Esophagus squamous epithelium (tissue), 5 donors: ENCODE results near the gene CLTCL1. TPM values are rescaled to one million over a fixed set of nuclear protein-coding genes. Genes with fewer than 3 reads are reported as not detected.

Experiments used
- DNase-seq: peaks from one replicate; lab custom pipeline; 2025; lab: John Stamatoyannopoulos, UW
- H3K27ac ChIP-seq, 4 donors: fragments of 200-600 bp; sonication (generic); one replicate each; pipeline ENCODE4 v1.5.1; 2016 to 2019; ENCODE audit warnings: mild to moderate bottlenecking in 1 of 4
- H3K27me3 ChIP-seq, 4 donors: fragments of 200-600 bp; sonication (generic); 1 replicate in 3 of 4; 2 replicates in 1 of 4; pipeline versions ENCODE4 v1.5.1 to v1.6.0; 2017 to 2021; ENCODE audit warnings: antibody characterized with exemption in 1 of 4
- H3K36me3 ChIP-seq, 3 donors: fragments of 200-600 bp; sonication (generic); one replicate each; pipeline ENCODE4 v1.5.1; 2016 to 2019
- H3K4me1 ChIP-seq, 3 donors: fragments of 200-600 bp; sonication (generic); one replicate each; pipeline ENCODE4 v1.5.1; 2017 to 2019
- H3K4me3 ChIP-seq, 4 donors: fragments of 200-600 bp; sonication (generic); 1 replicate in 3 of 4; 2 replicates in 1 of 4; pipeline ENCODE4 v1.5.1; 2016 to 2019; ENCODE audit warnings: mild to moderate bottlenecking in 2 of 4, moderate library complexity in 1 of 4
- H3K9me3 ChIP-seq, 3 donors: fragments of 200-600 bp; sonication (generic); one replicate each; pipeline ENCODE4 v1.5.1; 2016 to 2019
- POLR2A ChIP-seq, 4 donors: fragments of 450-650 bp; IDR thresholded peaks; one replicate each; pipeline ENCODE4 v1.6.1; 2017; ENCODE audit warnings: antibody characterized with exemption in 4 of 4, mild to moderate bottlenecking in 4 of 4, moderate library complexity in 3 of 4
- WGBS, 2 donors: methylation state at CpG; one replicate each; pipeline ENCODE4 v1.1.5; 2018; 5-methylcytosine and 5-hydroxymethylcytosine counted together
- intact Hi-C: fragments of 100-400 bp; cut with DNase I; formaldehyde crosslinking; loops from one replicate; pipeline ENCODE4 v1.15.0; 2022
- total RNA-seq, 4 donors: library from RNA; depleted of rRNA; stranded (reverse); fragments of >200 nt; gene quantifications; one replicate each; pipeline ENCODE4 v1.1.0, GENCODE V29; 2016
- TF ChIP-seq, protein P1 (sequence below), 6 experiments: fragments of 450-650 bp in 4 of 6; fragments of 200-600 bp in 2 of 6; sonication (generic) in 2 of 6; IDR thresholded peaks; one replicate each; pipeline ENCODE4 v1.5.1; 2016 to 2019; ENCODE audit warnings: antibody characterized with exemption in 6 of 6, mild to moderate bottlenecking in 4 of 6, moderate library complexity in 4 of 6
- donor health status: DM: yes; HTN: yes; CAD: no.

The CLTCL1 gene
- total RNA-seq, 4 donors from 2014 or later, result 3.0 to 7.7 (median 5.1) TPM

DNA sequence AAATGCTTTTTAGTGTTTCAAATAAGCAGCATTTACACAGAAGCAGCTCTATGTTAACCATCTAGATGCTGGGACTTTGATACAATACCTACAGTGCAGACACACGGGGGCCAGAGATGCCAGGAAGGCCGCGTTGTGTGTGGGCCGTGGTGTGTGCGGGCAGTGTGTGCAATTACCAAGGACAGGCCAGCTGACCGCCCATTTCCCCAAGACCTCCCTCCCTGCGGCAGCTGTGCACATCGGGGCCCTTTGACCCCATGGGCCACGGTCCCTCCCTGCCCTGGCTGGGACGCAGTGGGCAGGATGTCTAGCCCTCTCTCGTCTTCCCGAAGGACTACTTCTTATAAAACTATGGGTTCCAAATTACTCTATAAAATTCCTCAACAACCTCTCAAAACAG, 38.4 kb downstream of the CLTCL1 start:
- no peaks in the 10 kb centered on the region for H3K27me3 ChIP-seq
- no peak overlapping the region for H3K27ac ChIP-seq
- no peak overlapping the region for H3K4me3 ChIP-seq
- WGBS, 2 donors, result 92 to 94% methylated on average over 9 to 12 of the region's 12 CpGs
- TF ChIP-seq POLR2A (IDR thresholded peaks at IDR 0.05), result no peak
- TF ChIP-seq, protein P1, sequence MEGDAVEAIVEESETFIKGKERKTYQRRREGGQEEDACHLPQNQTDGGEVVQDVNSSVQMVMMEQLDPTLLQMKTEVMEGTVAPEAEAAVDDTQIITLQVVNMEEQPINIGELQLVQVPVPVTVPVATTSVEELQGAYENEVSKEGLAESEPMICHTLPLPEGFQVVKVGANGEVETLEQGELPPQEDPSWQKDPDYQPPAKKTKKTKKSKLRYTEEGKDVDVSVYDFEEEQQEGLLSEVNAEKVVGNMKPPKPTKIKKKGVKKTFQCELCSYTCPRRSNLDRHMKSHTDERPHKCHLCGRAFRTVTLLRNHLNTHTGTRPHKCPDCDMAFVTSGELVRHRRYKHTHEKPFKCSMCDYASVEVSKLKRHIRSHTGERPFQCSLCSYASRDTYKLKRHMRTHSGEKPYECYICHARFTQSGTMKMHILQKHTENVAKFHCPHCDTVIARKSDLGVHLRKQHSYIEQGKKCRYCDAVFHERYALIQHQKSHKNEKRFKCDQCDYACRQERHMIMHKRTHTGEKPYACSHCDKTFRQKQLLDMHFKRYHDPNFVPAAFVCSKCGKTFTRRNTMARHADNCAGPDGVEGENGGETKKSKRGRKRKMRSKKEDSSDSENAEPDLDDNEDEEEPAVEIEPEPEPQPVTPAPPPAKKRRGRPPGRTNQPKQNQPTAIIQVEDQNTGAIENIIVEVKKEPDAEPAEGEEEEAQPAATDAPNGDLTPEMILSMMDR (IDR thresholded peaks at IDR 0.05), result no peak
- intact Hi-C loops, result no loop called here
- H3K4me1 ChIP-seq, result no peaks in the 10 kb centered on the region
- H3K9me3 ChIP-seq, result no peaks in the 10 kb centered on the region
- H3K36me3 ChIP-seq, result peaks cover 0 to 15% (median 0%) of the 10 kb centered on the region in 3 donors
- DNase-seq, result no peak

GRCh38 chr22:19244600-19245352, 46.7 kb downstream of the CLTCL1 start:
- intact Hi-C loops, result no loop called here
- H3K4me1 ChIP-seq, result no peaks in the 10 kb centered on the region
- no peaks in the 10 kb centered on the region for H3K9me3 ChIP-seq
- peaks cover 0 to 18% (median 0%) of the 10 kb centered on the region in 3 donors for H3K36me3 ChIP-seq
- TF ChIP-seq, protein P1 (IDR thresholded peaks at IDR 0.05), result no peak
- TF ChIP-seq POLR2A (IDR thresholded peaks at IDR 0.05), result no peak
- H3K4me3 ChIP-seq, result no peak overlapping the region
- 79 to 85% methylated on average over 9 to 10 of the region's 10 CpGs for WGBS, 2 donors
- H3K27me3 ChIP-seq, result no peaks in the 10 kb centered on the region
- no peak for DNase-seq
- no peak overlapping the region for H3K27ac ChIP-seq

DNA sequence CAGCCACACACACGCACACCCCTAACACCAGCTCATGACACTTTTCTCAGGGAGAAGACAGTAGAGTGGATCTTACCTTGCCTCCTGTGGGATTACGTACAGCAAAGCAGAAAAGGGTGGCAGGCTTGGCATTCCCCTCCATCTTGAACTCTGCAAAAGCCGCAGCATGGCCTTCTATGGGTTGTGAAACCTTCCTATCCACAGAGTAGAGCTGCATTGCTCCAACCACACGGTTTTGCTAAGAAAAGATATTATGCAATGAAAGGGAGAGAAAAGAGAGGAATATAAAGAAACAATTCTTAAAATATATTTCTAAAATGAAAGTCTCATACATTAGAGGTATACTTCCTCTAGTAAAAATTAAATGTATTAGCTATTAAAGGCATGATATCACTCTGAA, 48.8 kb downstream of the CLTCL1 start:
- no peak for DNase-seq
- intact Hi-C loops, result no loop called here
- Histone ChIP-seq H3K27ac (no peak overlapping the region), H3K36me3 (peaks cover 0 to 31% (median 0%) of the 10 kb centered on the region in 3 donors), H3K27me3 (no peaks in the 10 kb centered on the region), H3K9me3 (no peaks in the 10 kb centered on the region), H3K4me3 (no peak overlapping the region), H3K4me1 (no peaks in the 10 kb centered on the region)
- TF ChIP-seq, protein P1 (IDR thresholded peaks at IDR 0.05), result no peak
- no peak for TF ChIP-seq POLR2A (IDR thresholded peaks at IDR 0.05)
- 81 to 82% methylated on average over 4 of the region's 4 CpGs for WGBS, 2 donors

DNA sequence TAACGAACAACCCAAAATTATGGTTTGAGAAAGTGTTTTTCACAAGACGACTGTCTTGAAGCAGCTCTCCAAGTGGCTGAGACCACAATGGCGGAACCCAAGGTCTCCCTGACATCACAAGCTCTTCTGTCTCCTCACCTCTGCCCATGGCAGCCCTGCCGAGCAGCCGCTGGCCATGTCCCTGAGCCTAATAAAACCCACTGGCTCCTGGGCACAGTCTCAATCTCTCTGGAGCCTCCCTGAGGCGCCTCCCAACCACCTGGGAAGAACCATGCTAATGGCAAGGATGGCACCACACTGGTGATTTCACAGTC, 50.0 kb downstream of the CLTCL1 start:
- TF ChIP-seq, protein P1 (IDR thresholded peaks at IDR 0.05), result no peak
- no peak for TF ChIP-seq POLR2A (IDR thresholded peaks at IDR 0.05)

GRCh38 chr22:19240813-19241592, 50.5 kb downstream of the CLTCL1 start:
- TF ChIP-seq, protein P1 (IDR thresholded peaks at IDR 0.05), result no peak
- TF ChIP-seq POLR2A (IDR thresholded peaks at IDR 0.05), result no peak
- DNase-seq, result no peak
- Histone ChIP-seq H3K36me3 (peaks cover 0 to 31% (median 0%) of the 10 kb centered on the region in 3 donors), H3K4me3 (no peak overlapping the region), H3K4me1 (no peaks in the 10 kb centered on the region), H3K27me3 (no peaks in the 10 kb centered on the region), H3K9me3 (no peaks in the 10 kb centered on the region), H3K27ac (no peak overlapping the region)
- intact Hi-C loops, result no loop called here
- WGBS, 2 donors, result 84 to 90% methylated on average over 4 to 14 of the region's 14 CpGs

More for the DNA sequence above, 50.0 kb downstream of the CLTCL1 start:
- Histone ChIP-seq H3K9me3 (no peaks in the 10 kb centered on the region), H3K4me1 (no peaks in the 10 kb centered on the region), H3K4me3 (no peak overlapping the region), H3K27me3 (no peaks in the 10 kb centered on the region), H3K36me3 (peaks cover 0 to 31% (median 0%) of the 10 kb centered on the region in 3 donors), H3K27ac (no peak overlapping the region)
- intact Hi-C loops, result no loop called here
- DNase-seq, result no peak
- WGBS, 2 donors, result 82 to 100% methylated on average over 4 of the region's 6 CpGs
